Measurements from ENCODE around the gene RGS3.
"Not testable (repeated sequence)": the region's sequence is repeated elsewhere in the genome, so short reads cannot be mapped to it uniquely, and the experiment has no call there.

The RGS3 gene

DNA sequence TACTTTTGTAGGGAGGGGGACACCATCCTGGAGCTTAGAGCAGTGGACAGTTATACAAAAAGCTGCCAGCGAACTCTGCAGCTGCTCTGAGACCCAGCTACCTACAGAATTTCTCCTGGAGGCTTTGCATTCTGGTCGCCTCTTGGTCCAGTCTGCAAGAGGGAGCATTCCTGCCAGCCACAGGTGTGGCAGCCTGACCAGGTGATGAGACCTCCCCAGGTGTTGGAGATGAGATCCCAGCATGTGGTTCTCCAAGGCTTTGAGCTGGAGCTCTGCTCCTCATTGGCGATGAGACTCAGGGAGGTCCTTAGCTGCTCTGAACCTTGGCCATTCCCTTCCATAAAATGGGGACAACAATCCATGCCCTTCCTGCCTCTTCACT lies 69.3 kb downstream of the RGS3 start:
- no peak for DNase-seq

GRCh38 chr9:113533335-113534225 lies 70.1 kb downstream of the RGS3 start:
- no peak for DNase-seq

- DNase-seq, result no peak
Measured at GRCh38 chr9:113535756-113536155, 72.2 kb downstream of the RGS3 start.

- no peak for DNase-seq
Measured at GRCh38 chr9:113536166-113536482, 72.6 kb downstream of the RGS3 start.

DNA sequence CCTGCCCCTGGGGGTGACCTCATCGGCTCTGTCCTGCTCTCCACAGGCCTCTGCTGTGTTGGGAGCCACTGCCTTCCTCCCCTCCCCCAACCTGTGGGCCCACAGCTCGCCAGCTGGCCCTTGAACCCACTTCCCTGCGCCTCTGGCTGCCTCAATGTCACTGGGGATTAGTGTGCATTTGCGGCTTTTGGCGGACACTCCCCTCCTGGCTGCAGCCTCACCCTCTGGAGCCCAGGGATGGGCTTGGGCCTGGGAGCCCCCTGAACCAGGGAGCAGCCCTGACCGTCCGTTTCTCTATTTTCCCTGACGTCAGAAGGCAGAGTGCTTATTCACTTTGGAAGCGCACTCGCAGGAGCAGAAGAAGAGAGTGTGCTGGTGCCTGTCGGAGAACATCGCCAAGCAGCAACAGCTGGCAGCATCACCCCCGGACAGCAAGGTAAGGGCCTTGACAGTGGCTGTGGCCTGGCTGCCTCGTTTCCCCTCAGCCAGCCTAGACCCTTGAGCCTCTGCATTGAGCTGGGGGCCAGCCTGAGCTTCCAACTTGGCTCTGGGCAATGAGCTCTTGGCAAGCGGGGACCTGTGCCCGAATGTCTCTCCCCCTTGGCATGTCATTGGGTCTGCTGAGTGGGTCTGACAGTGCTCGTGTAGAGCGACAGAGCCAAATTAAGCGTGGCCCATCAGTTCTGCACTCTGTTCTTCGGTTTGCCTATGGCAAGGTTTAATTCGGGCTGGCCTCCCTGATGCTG lies 73.1 kb downstream of the RGS3 start:
- no peak for DNase-seq

GRCh38 chr9:113537229-113537810 lies 73.8 kb downstream of the RGS3 start:
- no peak for DNase-seq

GRCh38 chr9:113538131-113538530 lies 74.6 kb downstream of the RGS3 start:
- no peak for DNase-seq

GRCh38 chr9:113538701-113539430 lies 75.3 kb downstream of the RGS3 start:
- no peak for DNase-seq

DNA sequence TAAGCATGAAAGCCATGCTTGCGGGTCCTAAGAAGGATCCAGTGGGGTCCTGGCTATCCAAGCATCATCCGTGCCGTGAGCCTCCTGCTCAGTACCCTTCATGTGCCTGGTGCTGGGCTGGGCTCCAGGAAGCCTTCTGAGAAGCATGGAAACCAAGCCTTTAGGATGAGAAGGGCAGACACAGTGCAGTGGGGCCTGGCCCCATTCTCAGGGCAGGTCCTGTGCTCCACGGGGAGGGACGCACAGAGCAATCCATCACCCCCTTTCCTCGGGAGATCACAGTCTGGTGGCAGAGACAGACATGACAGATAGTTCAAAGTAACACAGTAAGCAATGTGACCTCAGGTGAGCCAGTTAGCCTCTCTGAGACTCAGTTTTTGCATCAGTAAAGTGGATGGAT lies 76.9 kb downstream of the RGS3 start:
- no peak for DNase-seq

DNA sequence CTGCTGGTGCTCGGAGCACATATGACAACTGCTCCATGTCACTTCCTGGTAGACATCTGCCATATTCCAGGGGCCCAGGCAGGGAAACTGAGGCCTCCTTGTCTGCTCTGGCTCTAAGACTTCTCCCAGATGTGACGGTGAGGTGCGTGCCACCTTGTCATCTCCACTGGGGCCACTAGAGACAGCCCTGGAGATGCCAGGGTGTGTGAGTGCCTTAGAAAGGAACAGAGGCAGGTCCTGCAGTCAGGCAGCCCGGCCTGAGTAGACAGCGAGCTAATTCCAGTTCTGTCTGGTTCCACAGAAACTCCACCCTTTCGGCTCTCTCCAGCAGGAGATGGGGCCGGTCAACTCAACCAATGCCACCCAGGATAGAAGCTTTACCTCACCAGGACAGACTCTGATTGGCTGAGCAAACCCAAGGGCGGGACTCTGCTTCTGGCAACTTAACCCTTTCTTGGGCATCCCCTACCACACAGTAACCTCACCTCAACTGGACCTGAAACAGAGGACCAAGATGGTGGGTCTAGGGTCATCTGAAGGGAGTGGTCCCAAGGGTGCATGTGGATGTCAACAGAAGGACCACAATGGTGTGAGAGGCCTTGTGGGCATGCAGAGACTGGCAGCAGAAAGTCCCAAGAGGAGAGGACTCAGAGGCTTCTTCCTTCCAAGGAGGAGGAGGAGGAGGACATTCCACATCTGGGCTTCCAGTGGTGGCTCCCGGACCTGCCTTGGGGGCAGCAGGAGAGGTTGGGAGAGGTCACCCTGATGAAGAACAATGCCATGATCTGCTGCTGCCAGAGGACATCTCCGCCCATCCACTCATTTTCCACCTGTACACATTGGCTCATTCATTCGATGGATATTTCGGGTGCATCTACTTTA lies 77.7 kb downstream of the RGS3 start:
- no peak for DNase-seq

GRCh38 chr9:113542006-113542405 lies 78.5 kb downstream of the RGS3 start:
- no peak for DNase-seq

- DNase-seq, result no peak
Measured at GRCh38 chr9:113542741-113543140, 79.2 kb downstream of the RGS3 start.

GRCh38 chr9:113543296-113543981 lies 79.9 kb downstream of the RGS3 start:
- no peak for DNase-seq

DNA sequence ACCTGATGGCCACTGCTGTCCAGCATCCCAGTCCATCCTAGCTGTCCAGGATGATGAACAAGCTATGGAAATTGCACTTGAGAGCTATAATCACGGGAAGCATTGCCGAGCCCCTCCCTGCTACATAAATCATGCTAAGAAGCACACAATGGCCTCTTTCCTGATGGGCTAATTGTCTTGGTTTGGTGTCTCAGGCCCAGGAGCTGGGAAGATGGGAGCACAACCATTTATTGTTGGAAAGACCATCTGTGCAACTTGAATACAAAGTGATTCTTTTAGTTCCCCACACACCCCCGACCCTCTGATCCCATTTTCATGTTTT lies 80.4 kb downstream of the RGS3 start:
- DNase-seq, result no peak

DNA sequence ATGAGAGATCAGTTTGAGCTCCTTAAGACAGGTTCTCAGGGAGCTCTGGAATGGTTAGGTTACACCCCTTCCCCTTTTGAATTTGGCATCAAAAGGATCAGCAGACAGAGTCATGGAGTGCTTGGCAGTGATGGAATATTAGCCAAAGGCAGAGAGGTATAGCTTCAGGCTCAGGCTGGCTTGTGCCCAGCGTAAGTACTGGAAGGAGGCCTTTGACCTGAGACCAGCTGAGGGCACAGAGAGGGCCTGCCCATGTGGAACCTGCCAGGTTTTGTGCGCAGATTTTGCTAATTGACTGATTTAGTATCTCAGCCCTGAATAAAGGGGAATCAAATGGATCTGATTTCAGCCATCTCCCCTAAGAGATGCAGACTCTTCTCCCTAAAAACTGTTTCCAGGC lies 81.5 kb downstream of the RGS3 start:
- DNase-seq, result no peak

- DNase-seq, result no peak
Measured at GRCh38 chr9:113546566-113546965, 83.0 kb downstream of the RGS3 start.

GRCh38 chr9:113547501-113547900 lies 84.0 kb downstream of the RGS3 start:
- no peak for DNase-seq

DNA sequence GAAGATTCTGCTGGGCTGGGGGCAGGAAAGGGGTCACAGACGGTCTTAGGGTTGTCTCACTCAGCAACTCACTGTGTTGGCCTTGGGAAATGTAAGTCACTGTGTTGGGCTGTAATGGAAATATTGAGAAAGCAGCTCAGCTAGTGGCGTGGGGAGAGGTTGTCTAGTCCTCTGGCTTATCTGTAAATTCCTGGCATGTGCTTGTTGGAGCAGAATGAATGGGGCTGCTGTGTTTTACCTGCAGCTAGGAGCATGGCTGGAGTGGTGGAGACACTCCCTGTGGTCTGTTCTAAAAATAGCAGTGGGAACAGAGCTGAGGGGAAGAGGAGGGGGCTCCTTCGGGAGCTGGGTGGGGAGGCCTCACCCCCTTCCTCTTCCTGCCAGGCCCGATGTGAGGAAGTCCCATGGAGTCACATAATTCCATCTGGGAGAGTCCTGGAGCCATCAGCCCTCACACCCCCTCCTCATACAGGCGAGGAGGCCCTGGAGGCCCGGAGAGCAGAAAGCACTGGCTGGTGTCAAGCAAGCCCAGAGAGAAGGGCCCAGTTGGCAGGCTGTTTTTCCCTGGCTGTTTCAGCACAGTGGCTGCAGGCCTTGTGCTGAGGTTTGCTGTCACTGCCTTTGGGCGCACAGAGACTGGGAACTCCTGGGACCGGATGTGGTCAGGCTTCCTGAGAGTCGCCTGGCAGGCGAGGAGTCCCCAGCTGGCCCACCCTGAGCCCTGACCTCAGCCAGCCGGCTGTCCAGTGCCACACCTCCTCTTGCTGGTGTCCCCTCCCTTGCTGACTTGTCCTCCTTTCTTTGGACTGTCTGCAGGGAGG lies 84.9 kb downstream of the RGS3 start:
- no peak for DNase-seq

DNA sequence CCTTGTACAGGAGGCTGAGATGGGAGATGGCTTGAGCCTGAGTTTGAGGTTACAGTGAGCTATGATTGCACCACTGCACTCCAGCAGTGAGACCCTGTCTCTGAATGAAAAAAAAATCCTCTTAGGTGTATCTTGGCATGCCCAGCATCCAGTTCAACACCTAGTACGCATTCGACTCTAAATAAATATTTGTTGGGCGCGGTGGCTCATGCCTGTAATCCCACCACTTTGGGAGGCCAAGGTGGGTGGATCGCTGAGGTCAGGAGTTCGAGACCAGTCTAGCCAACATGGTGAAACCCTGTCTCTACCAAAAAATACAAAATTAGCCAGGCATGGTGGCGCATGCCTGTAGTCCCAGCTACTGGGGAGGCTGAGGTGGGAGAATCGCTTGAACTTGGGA lies 86.4 kb downstream of the RGS3 start:
- DNase-seq, result not testable (repeated sequence)

DNA sequence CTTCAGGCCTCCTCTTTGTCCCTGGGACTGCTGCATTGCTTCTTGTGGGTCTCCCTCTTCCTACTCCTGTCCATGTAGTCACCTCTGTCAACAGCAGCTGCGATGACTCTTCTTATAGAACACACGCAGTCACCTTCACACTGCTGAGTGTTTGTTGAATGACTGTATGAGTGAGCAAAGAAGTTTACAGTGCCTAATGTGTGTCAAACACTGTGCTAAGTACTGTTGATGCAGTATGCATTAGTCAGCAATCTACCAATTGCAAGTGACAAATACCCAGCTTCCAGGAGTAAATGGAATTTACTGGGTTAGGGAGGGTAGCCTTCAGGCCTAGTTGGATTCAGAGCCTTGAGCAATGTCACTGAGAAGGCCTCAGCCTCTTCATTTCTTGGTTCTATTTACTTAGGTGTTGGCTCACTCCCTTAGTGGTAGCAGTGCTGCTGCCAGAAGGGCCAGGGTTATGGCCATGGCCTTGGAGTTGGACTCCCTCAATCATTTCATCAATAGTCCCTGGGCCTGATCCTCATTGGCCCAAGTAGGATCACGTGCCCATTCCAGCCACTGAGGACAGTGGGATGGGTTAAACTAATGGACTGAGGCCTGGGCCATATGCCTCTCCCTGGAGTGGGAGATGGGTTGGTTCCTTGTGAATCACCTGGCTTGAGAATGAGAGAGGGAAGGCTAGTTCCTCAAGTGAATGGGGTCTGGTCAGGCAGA lies 93.5 kb downstream of the RGS3 start:
- no peak for DNase-seq

Data from GOT3 (cell line).